ENCODE results near the gene RASAL2. TPM values are rescaled to one million over a fixed set of nuclear protein-coding genes. Genes with fewer than 3 reads are reported as not detected.

The RASAL2 gene
- total and polyA plus RNA-seq, 2 of the 4 experiments (the other 2 are of a cell fraction): 13.1 to 20.6 TPM

- Histone ChIP-seq H3K4me1 (ENCODE audit: control insufficient read depth, insufficient read depth, low read length) (no peaks in the 10 kb centered on the region), H3K14ac (replicated peaks; ENCODE audit: low read depth, low read length) (no peak overlapping the region), H3K9me3 (ENCODE audit: control insufficient read depth, insufficient read depth, low read length) (no peaks in the 10 kb centered on the region), H4K5ac (ENCODE audit: low read depth, low read length) (no peak overlapping the region), H2AK9ac (replicated peaks; ENCODE audit: low read depth, low read length, poor library complexity) (no peak overlapping the region), H3K36me3 (ENCODE audit: control insufficient read depth, insufficient read depth, low read length) (no peaks in the 10 kb centered on the region), H2BK15ac (ENCODE audit: low read depth, low read length) (no peak overlapping the region), H3K4ac (ENCODE audit: low read depth, low read length) (no peak overlapping the region), H4K20me1 (ENCODE audit: insufficient read depth, low read length) (no peaks in the 10 kb centered on the region), H3K9me1 (ENCODE audit: insufficient read depth, low read length) (peaks cover 4% of the 10 kb centered on the region; the same call in 1 of the 2 replicates), H3K79me1 (ENCODE audit: low read depth in 1 of 2, low read length in 2 of 2) (no peaks in the 10 kb centered on the region), H2BK20ac (ENCODE audit: low read depth, low read length) (no peak overlapping the region), H4K91ac (ENCODE audit: insufficient read depth, low read depth, low read length) (no peak overlapping the region), H4K8ac (ENCODE audit: low read depth in 2 of 2, low read length in 2 of 2) (no peak overlapping the region), H3K9ac (ENCODE audit: low read depth, low read length) (no peak overlapping the region), H3K56ac (ENCODE audit: extremely low read depth, insufficient read depth, low read length) (no peak overlapping the region), H3K27ac (ENCODE audit: insufficient read depth, low read length) (no peak overlapping the region), H2AK5ac (ENCODE audit: low read depth, low read length) (peak overlapping the region; percentile 7; the same call in 1 of the 2 replicates), H2BK5ac (ENCODE audit: low read depth, low read length, poor library complexity, severe bottlenecking) (no peak overlapping the region), H2AFZ (replicated peaks; ENCODE audit: low read length, poor library complexity) (peak overlapping the region; percentile 64), H3K27me3 (ENCODE audit: control insufficient read depth, insufficient read depth, low read length) (peaks cover 5% of the 10 kb centered on the region; the same call in 1 of the 2 replicates), H3K4me2 (ENCODE audit: low read depth, low read length) (no peak overlapping the region), H3K23ac (ENCODE audit: low read depth, low read length) (no peak overlapping the region), H3K4me3 (ENCODE audit: insufficient read depth, low read depth, low read length) (no peak overlapping the region), H3K18ac (ENCODE audit: low read depth, low read length) (no peak overlapping the region), H2BK120ac (ENCODE audit: low read depth, low read length) (no peak overlapping the region)
- no TSS peak for BruUV-seq (replicated peaks)
- DNase-seq (peak; percentile 64), ATAC-seq (ENCODE audit: low read depth) (peak; percentile 97)
- ChIA-PET CTCF (interaction anchor here (0.7 to 1.9 kb wide), 15 partner anchors 10 to 501 kb away, joined by 3 to 14 read pairs (median 4); no protein-coding TSS in a partner anchor), POLR2A (ENCODE audit: unreplicated experiment) (interaction anchor here (0.5 kb wide), 1 partner anchor 188 kb away, joined by 3 read pairs; no protein-coding TSS in a partner anchor)
- WGBS, 2 experiments (ENCODE audit: extremely low coverage in 2 of 2, insufficient read length in 1 of 2): 40% methylated on average over 2 of the region's 5 CpGs; no CpG with 5 or more reads in 1 of the 2 experiments
- in situ Hi-C loops (cut with MboI; ENCODE audit: low sequenced_read_pairs) (loop anchor here (10.0 kb wide), 1 partner anchor 197 kb away; no protein-coding TSS in a partner anchor), intact Hi-C loops (cut with micrococcal nuclease) (loop anchor here (5.0 to 10.0 kb wide), 2 partner anchors 190 to 477 kb away; no protein-coding TSS in a partner anchor), dilution Hi-C loops (cut with HindIII; ENCODE audit: low sequenced_read_pairs, unreplicated experiment) (no loop called here)
- TF ChIP-seq POLR2A (IDR thresholded peaks at IDR 0.05; ENCODE audit: low read depth, low read length) (no peak), USF2 (IDR thresholded peaks at IDR 0.05; ENCODE audit: low read depth, low read length) (no peak), ELK1 (IDR thresholded peaks at IDR 0.05; ENCODE audit: borderline replicate concordance, low read depth, low read length) (no peak), BHLHE40 (IDR thresholded peaks at IDR 0.05; ENCODE audit: low read depth, low read length) (no peak), RFX5 (IDR thresholded peaks at IDR 0.05; ENCODE audit: low read depth, low read length) (no peak), MAFK (IDR thresholded peaks at IDR 0.05; ENCODE audit: low read depth, low read length) (no peak), MAZ (IDR thresholded peaks at IDR 0.05; ENCODE audit: borderline replicate concordance, low read depth, low read length) (no peak), CEBPB (IDR thresholded peaks at IDR 0.05; ENCODE audit: low read depth, low read length) (no peak), RAD21 (IDR thresholded peaks at IDR 0.05; ENCODE audit: low read length) (peak; percentile 71), CTCF (conservative IDR thresholded peaks at IDR 0.05; ENCODE audit: low read depth, low read length) (peak; percentile 87), CHD1 (IDR thresholded peaks at IDR 0.05; ENCODE audit: low read depth, low read length) (no peak), FOS (IDR thresholded peaks at IDR 0.05; ENCODE audit: low read depth, low read length) (no peak), RCOR1 (IDR thresholded peaks at IDR 0.05; ENCODE audit: insufficient replicate concordance, low read length) (no peak), NFE2L2 (IDR thresholded peaks at IDR 0.05; ENCODE audit: low read depth, low read length) (no peak), SMC3 (IDR thresholded peaks at IDR 0.05; ENCODE audit: low read depth, low read length) (peak; percentile 66)
Measured at GRCh38 chr1:178501705-178502329, 407.9 kb downstream of the RASAL2 start.
